Endothelial cell of umbilical vein (primary cell): ENCODE measurements around the gene ZBTB20.

Experiments used
- EZH2 ChIP-seq: IDR thresholded peaks from 2 replicates; pipeline ENCODE4 v1.6.1; 2012; ENCODE audit warnings: borderline replicate concordance, low read depth, mild to moderate bottlenecking, moderate library complexity, low read length, inconsistent platforms; ENCODE audit not compliant: severe bottlenecking
- FOS ChIP-seq: IDR thresholded peaks from 2 replicates; pipeline ENCODE4 v1.6.1; 2011; ENCODE audit warnings: mild to moderate bottlenecking, low read length, moderate library complexity, borderline replicate concordance; ENCODE audit not compliant: insufficient read depth
- JUN ChIP-seq: IDR thresholded peaks from 2 replicates; pipeline ENCODE4 v1.6.1; 2011; ENCODE audit warnings: borderline replicate concordance, low read depth; ENCODE audit not compliant: insufficient read length, insufficient read depth
- MYC ChIP-seq: IDR thresholded peaks from one replicate; pipeline ENCODE4 v1.6.1; 2011; ENCODE audit warnings: mild to moderate bottlenecking, low read depth, low read length
- POLR2A ChIP-seq: IDR thresholded peaks from 2 replicates; pipeline ENCODE4 v1.6.1; 2012; ENCODE audit warnings: low read depth, mild to moderate bottlenecking, control low read depth, low read length
- POLR2AphosphoS5 ChIP-seq: IDR thresholded peaks from 2 replicates; pipeline ENCODE4 v1.6.1; 2012; ENCODE audit warnings: low read depth, mild to moderate bottlenecking, control low read depth, low read length, moderate library complexity; ENCODE audit not compliant: insufficient read depth
- TF ChIP-seq, protein P1 (sequence below), 2 donors: IDR thresholded peaks; 1 replicate in 1 of 2; 2 replicates in 1 of 2; pipeline ENCODE4 v1.5.1; 2011; ENCODE audit warnings: low read length in 2 of 2, mild to moderate bottlenecking in 2 of 2, moderate library complexity in 2 of 2, control low read depth in 1 of 2, inconsistent platforms in 1 of 2, low read depth in 1 of 2; ENCODE audit not compliant: insufficient read depth in 1 of 2; ENCODE audit errors: extremely low read depth in 1 of 2
- TF ChIP-seq, protein P2 (sequence below): IDR thresholded peaks from 2 replicates; pipeline ENCODE4 v1.6.1; 2011; ENCODE audit not compliant: insufficient read depth, insufficient read length

DNA sequence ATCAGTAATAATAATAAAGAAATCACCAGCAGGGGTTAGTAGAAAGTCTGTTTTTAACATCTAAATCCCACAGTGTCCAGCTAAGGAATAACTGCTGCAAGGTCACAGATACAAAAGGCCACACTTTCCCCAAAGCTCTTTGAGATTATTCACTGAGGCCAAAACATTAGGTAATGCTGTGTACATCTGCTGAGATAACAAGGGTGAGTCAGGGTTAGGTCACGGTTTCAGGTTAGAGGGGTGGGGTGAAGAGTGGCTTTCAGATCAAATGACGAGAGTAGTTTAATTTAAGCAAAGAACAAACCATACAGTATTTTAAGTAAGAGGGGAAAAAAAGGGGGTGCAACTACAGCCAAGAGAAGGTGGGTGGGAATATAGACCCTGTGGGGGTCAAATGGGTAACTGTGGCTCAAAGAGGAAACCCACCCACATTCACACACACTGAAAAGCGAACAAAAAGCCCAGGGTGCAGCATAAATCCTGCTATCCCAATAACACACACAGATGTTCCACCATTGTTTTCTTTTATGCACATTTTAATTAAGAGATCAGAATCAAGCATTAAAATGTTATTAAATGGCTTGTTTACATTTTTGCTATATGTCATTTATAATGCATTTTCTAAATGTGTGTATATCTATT is 440.4 kb downstream of the ZBTB20 start:
- TF ChIP-seq EZH2: no peak
- no peak for TF ChIP-seq POLR2A
- TF ChIP-seq, protein P1, sequence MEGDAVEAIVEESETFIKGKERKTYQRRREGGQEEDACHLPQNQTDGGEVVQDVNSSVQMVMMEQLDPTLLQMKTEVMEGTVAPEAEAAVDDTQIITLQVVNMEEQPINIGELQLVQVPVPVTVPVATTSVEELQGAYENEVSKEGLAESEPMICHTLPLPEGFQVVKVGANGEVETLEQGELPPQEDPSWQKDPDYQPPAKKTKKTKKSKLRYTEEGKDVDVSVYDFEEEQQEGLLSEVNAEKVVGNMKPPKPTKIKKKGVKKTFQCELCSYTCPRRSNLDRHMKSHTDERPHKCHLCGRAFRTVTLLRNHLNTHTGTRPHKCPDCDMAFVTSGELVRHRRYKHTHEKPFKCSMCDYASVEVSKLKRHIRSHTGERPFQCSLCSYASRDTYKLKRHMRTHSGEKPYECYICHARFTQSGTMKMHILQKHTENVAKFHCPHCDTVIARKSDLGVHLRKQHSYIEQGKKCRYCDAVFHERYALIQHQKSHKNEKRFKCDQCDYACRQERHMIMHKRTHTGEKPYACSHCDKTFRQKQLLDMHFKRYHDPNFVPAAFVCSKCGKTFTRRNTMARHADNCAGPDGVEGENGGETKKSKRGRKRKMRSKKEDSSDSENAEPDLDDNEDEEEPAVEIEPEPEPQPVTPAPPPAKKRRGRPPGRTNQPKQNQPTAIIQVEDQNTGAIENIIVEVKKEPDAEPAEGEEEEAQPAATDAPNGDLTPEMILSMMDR (IDR thresholded peaks at IDR 0.05; ENCODE audit: extremely low read depth in 1 of 2, insufficient read depth in 1 of 2, low read depth in 1 of 2, low read length in 2 of 2): no peak
- TF ChIP-seq, protein P2, sequence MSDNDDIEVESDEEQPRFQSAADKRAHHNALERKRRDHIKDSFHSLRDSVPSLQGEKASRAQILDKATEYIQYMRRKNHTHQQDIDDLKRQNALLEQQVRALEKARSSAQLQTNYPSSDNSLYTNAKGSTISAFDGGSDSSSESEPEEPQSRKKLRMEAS: no peak
- no peak for TF ChIP-seq POLR2AphosphoS5
- TF ChIP-seq JUN: no peak
- no peak for TF ChIP-seq FOS
- TF ChIP-seq MYC: no peak
